Measurements from ENCODE around the gene OXLD1.

The OXLD1 gene

GRCh38 chr17:81706757-81707624 lies 40.6 kb upstream of the OXLD1 start:
- no peak for TF ChIP-seq CTCF (IDR thresholded peaks at IDR 0.05; ENCODE audit: low read depth, low read length, missing control alignments)
- no peak for DNase-seq (ENCODE audit: extremely low read depth, low read depth)
- H3K4me3 ChIP-seq (replicated peaks; ENCODE audit: low read depth, low read length) = no peak overlapping the region

GRCh38 chr17:81706232-81706611 lies 39.8 kb upstream of the OXLD1 start:
- DNase-seq (ENCODE audit: extremely low read depth, low read depth) = no peak
- TF ChIP-seq CTCF (IDR thresholded peaks at IDR 0.05; ENCODE audit: low read depth, low read length, missing control alignments) = no peak
- no peak overlapping the region for H3K4me3 ChIP-seq (replicated peaks; ENCODE audit: low read depth, low read length)

- no peak for DNase-seq (ENCODE audit: extremely low read depth, low read depth)
- no peak for TF ChIP-seq CTCF (IDR thresholded peaks at IDR 0.05; ENCODE audit: low read depth, low read length, missing control alignments)
- no peak overlapping the region for H3K4me3 ChIP-seq (replicated peaks; ENCODE audit: low read depth, low read length)
Observed at GRCh38 chr17:81705518-81706231, 39.3 kb upstream of the OXLD1 start.

- TF ChIP-seq CTCF (IDR thresholded peaks at IDR 0.05; ENCODE audit: low read depth, low read length, missing control alignments) = no peak
- no peak for DNase-seq (ENCODE audit: extremely low read depth, low read depth)
- H3K4me3 ChIP-seq (replicated peaks; ENCODE audit: low read depth, low read length) = peak overlapping the region; percentile 99
Observed at GRCh38 chr17:81703747-81704654, 37.6 kb upstream of the OXLD1 start.

GRCh38 chr17:81702934-81703746 lies 36.7 kb upstream of the OXLD1 start, which contains the start of gene MRPL12:
Gene MRPL12, plus strand, starts transcription at chr17:81703367. Its CDS starts 135 bp downstream, at chr17:81703502.
- peak within 1 kb of the TSS; percentile 99 for H3K4me3 ChIP-seq (replicated peaks; ENCODE audit: low read depth, low read length)
- TF ChIP-seq CTCF (IDR thresholded peaks at IDR 0.05; ENCODE audit: low read depth, low read length, missing control alignments) = no peak
- DNase-seq (ENCODE audit: extremely low read depth, low read depth) = peak; percentile 77
